ENCODE results near the gene MAP3K3. TPM values are rescaled to one million over a fixed set of nuclear protein-coding genes. Genes with fewer than 3 reads are reported as not detected.

Gene MAP3K3
- total and polyA plus RNA-seq, 10 donors, result 12.2 to 125 (median 87.9) TPM

GRCh38 chr17:63624531-63624880 lies 2.3 kb downstream of the MAP3K3 start:
- no peaks in the 10 kb centered on the region for H3K9me3 ChIP-seq
- no peaks in the 10 kb centered on the region for H3K27me3 ChIP-seq (replicated peaks in 1 of 7)
- H3K27ac ChIP-seq, result peak overlapping the region in 5 of 8 donors; percentile 21 to 96 (median 89)
- peaks cover 37 to 76% (median 64%) of the 10 kb centered on the region in 6 donors for H3K4me1 ChIP-seq
- 41 to 79% (median 61%) methylated on average over 1 of the region's 1 CpG for WGBS, 5 donors
- peak overlapping the region in 4 of 8 donors; percentile 76 to 80 (median 76) for H3K4me3 ChIP-seq
- intact Hi-C loops (cut with DNase I; ENCODE audit: low total_unique reads), result loop anchor here (10.0 kb wide), 1 partner anchor 70 kb away; no protein-coding TSS in a partner anchor
- TF ChIP-seq CTCF (IDR thresholded peaks at IDR 0.05 in 8 of 11, conservative IDR thresholded peaks at IDR 0.05 in 3 of 11) (no peak), POLR2A (IDR thresholded peaks at IDR 0.05) (no peak)
- peaks cover 0 to 14% (median 3%) of the 10 kb centered on the region in 6 donors for H3K36me3 ChIP-seq
- DNase-seq, result no peak

GRCh38 chr17:63626551-63627180 lies 4.4 kb downstream of the MAP3K3 start:
- intact Hi-C loops (cut with DNase I; ENCODE audit: low total_unique reads), result loop anchor here (10.0 kb wide), 1 partner anchor 68 kb away; no protein-coding TSS in a partner anchor
- DNase-seq, result no peak
- H3K27ac ChIP-seq, result peak overlapping the region in 4 of 8 donors; percentile 8 to 30 (median 10)
- peaks cover 41 to 88% (median 72%) of the 10 kb centered on the region in 6 donors for H3K4me1 ChIP-seq
- H3K27me3 ChIP-seq (replicated peaks in 1 of 7), result no peaks in the 10 kb centered on the region
- no peaks in the 10 kb centered on the region for H3K9me3 ChIP-seq
- 64 to 77% (median 68%) methylated on average over 4 of the region's 4 CpGs for WGBS, 5 donors
- H3K4me3 ChIP-seq, result no peak overlapping the region
- TF ChIP-seq CTCF (IDR thresholded peaks at IDR 0.05 in 8 of 11, conservative IDR thresholded peaks at IDR 0.05 in 3 of 11) (no peak), POLR2A (IDR thresholded peaks at IDR 0.05) (no peak), POLR2AphosphoS5 (IDR thresholded peaks at IDR 0.05) (no peak)
- H3K36me3 ChIP-seq, result peaks cover 0 to 16% (median 3%) of the 10 kb centered on the region in 6 donors

- no peaks in the 10 kb centered on the region for H3K27me3 ChIP-seq (replicated peaks in 1 of 7)
- peaks cover 0 to 43% (median 17%) of the 10 kb centered on the region in 6 donors for H3K36me3 ChIP-seq
- H3K9me3 ChIP-seq, result no peaks in the 10 kb centered on the region
- no peak for DNase-seq
- 63 to 76% (median 71%) methylated on average over 1 of the region's 1 CpG for WGBS, 5 donors
- no peak overlapping the region for H3K27ac ChIP-seq
- peaks cover 42 to 100% (median 83%) of the 10 kb centered on the region in 6 donors for H3K4me1 ChIP-seq
- intact Hi-C loops (cut with DNase I; ENCODE audit: low total_unique reads), result loop anchor here (10.0 kb wide), 1 partner anchor 65 kb away; no protein-coding TSS in a partner anchor
- H3K4me3 ChIP-seq, result no peak overlapping the region
- TF ChIP-seq POLR2AphosphoS5 (IDR thresholded peaks at IDR 0.05) (no peak), CTCF (IDR thresholded peaks at IDR 0.05 in 8 of 11, conservative IDR thresholded peaks at IDR 0.05 in 3 of 11) (no peak), POLR2A (IDR thresholded peaks at IDR 0.05) (no peak)
These were observed 7.4 kb downstream of the MAP3K3 start for GRCh38 chr17:63629627-63630026.

- no peak for DNase-seq
- Histone ChIP-seq H3K27ac (peak overlapping the region in 1 of 8 donors; percentile 10), H3K4me3 (no peak overlapping the region), H3K36me3 (peaks cover 0 to 58% (median 24%) of the 10 kb centered on the region in 6 donors), H3K9me3 (no peaks in the 10 kb centered on the region), H3K27me3 (replicated peaks in 1 of 7) (no peaks in the 10 kb centered on the region), H3K4me1 (peaks cover 34 to 100% (median 82%) of the 10 kb centered on the region in 6 donors)
- TF ChIP-seq POLR2AphosphoS5 (IDR thresholded peaks at IDR 0.05) (no peak), POLR2A (IDR thresholded peaks at IDR 0.05) (no peak), CTCF (IDR thresholded peaks at IDR 0.05 in 8 of 11, conservative IDR thresholded peaks at IDR 0.05 in 3 of 11) (no peak)
- intact Hi-C loops (cut with DNase I; ENCODE audit: low total_unique reads), result no loop called here
- 80 to 89% (median 85%) methylated on average over 3 of the region's 3 CpGs for WGBS, 5 donors
These were observed 8.8 kb downstream of the MAP3K3 start for GRCh38 chr17:63631062-63631461.
